ENCODE measurements around the gene TMC3.
"Not testable (repeated sequence)": the region's sequence is repeated elsewhere in the genome, so short reads cannot be mapped to it uniquely, and the experiment has no call there.

TMC3 gene

GRCh38 chr15:81373775-81374395 lies at the start of gene TMC3:
Gene TMC3, minus strand, starts transcription at chr15:81374213. Its CDS starts 136 bp downstream, at chr15:81374077.
- H3K27ac Mint-ChIP-seq, result peak within 1 kb of the TSS; percentile 34 to 67

DNA sequence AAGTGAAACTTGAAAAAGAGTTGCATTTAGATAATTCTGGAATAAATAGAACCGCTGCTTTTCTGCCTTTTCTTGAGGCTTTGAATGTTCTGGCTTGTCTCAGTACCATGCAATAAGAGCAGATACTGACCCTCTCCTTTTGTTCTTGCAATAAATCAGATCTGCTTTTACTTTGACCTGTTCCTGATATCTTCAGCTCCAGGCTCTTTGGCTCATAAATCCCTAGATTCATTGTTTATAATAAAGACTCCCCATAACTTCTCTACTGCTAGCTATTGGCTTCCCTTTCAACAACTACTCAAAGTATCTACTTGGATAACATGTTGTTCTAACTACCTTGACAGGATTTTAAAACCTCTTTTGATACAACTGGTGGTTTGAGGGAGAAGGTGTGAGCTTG lies 47.4 kb upstream of the TMC3 start:
- H3K4me1 Mint-ChIP-seq, result no peaks in the 10 kb centered on the region
- ATAC-seq (no peak), DNase-seq (no peak)
- H3K27me3 Mint-ChIP-seq, result no peaks in the 10 kb centered on the region
- H3K4me3 Mint-ChIP-seq, result no peak overlapping the region
- no peaks in the 10 kb centered on the region for H3K9me3 Mint-ChIP-seq
- H3K27ac Mint-ChIP-seq, result no peak overlapping the region

More at GRCh38 chr15:81373775-81374395, at the start of gene TMC3:
- no peak for DNase-seq
- no peak for ATAC-seq
- no peaks in the 10 kb centered on the region for H3K4me1 Mint-ChIP-seq
- no peaks in the 10 kb centered on the region for H3K27me3 Mint-ChIP-seq
- no peak within 1 kb of the TSS for H3K4me3 Mint-ChIP-seq
- no peaks in the 10 kb centered on the region for H3K9me3 Mint-ChIP-seq

GRCh38 chr15:81419332-81419943 lies 45.4 kb upstream of the TMC3 start:
- Mint-ChIP-seq H3K27me3 (no peaks in the 10 kb centered on the region), H3K4me3 (no peak overlapping the region), H3K4me1 (peaks cover 6% of the 10 kb centered on the region), H3K9me3 (no peaks in the 10 kb centered on the region), H3K27ac (no peak overlapping the region)
- ATAC-seq (no peak), DNase-seq (no peak)

GRCh38 chr15:81418891-81419290 lies 44.9 kb upstream of the TMC3 start:
- Mint-ChIP-seq H3K9me3 (no peaks in the 10 kb centered on the region), H3K27me3 (no peaks in the 10 kb centered on the region), H3K27ac (no peak overlapping the region), H3K4me1 (peaks cover 10% of the 10 kb centered on the region), H3K4me3 (no peak overlapping the region)
- DNase-seq (no peak), ATAC-seq (no peak)

GRCh38 chr15:81418444-81418843 lies 44.4 kb upstream of the TMC3 start:
- no peak for ATAC-seq
- H3K4me3 Mint-ChIP-seq, result no peak overlapping the region
- H3K4me1 Mint-ChIP-seq, result peaks cover 10% of the 10 kb centered on the region

DNA sequence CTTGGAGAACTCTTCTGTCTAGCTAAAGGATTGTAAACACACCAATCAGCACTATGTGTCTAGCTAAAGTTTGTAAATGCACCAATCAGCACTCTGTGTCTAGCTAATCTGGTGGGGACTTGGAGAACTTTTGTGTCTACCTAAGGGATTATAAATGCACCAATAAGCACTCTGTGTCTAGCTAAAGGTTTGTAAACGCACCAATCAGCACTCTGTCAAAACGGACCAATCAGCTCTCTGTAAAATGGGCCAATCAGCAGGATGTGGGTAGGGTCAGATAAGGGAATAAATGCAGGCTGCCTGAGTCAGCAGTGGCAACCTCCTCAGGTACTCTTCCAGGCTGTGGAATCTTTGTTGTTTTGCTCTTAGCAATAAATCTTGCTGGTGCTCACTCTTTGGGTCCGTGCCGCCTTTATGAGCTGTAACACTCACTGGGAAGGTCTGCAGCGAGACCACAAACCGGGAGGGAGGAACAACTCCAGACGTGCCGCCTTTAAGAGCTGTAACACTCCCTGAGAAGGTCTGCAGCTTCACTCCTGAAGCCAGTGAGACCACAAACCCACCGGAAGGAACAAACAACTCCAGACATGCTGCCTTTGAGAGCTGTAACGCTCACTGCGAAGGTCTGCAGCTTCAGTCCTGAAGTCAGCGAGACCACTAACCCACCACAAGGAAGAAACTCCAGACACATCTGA lies 40.4 kb upstream of the TMC3 start:
- ATAC-seq, H3K9me3 Mint-ChIP-seq, H3K27ac Mint-ChIP-seq, H3K27me3 Mint-ChIP-seq, DNase-seq: not testable (repeated sequence)
- Mint-ChIP-seq H3K4me3 (peak overlapping the region in 1 of 2 donors; percentile 54), H3K4me1 (peaks cover 10% of the 10 kb centered on the region)

More at GRCh38 chr15:81418444-81418843, 44.4 kb upstream of the TMC3 start:
- Mint-ChIP-seq H3K9me3 (no peaks in the 10 kb centered on the region), H3K27ac (no peak overlapping the region), H3K27me3 (no peaks in the 10 kb centered on the region)
- no peak for DNase-seq

DNA sequence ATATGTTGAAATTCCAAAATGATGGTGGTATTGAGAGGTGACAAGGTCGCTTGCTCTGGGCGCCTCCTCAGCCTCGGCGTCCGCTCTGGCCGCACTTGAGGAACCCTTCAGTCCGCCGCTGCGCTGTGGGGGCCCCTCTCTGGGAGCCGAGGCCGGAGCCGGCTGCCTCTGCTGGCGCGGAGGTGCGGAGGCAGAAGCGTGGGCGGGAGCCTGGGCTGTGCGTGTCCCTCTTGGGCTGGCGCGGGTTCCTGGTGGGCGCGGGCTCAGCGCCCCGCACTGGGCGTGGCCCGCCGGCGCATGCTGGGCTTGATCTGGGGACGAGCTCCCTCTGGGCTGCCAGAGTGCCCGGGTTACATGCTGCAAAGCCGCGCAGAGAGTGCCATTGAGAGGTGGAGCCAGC lies 39.8 kb upstream of the TMC3 start:
- DNase-seq (no peak), ATAC-seq (peak; percentile 28)
- peaks cover 10% of the 10 kb centered on the region for H3K4me1 Mint-ChIP-seq
- H3K27ac Mint-ChIP-seq, result peak overlapping the region in 1 of 2 donors; percentile 11
- H3K9me3 Mint-ChIP-seq, result no peaks in the 10 kb centered on the region
- no peaks in the 10 kb centered on the region for H3K27me3 Mint-ChIP-seq
- no peak overlapping the region for H3K4me3 Mint-ChIP-seq

GRCh38 chr15:81411969-81412633 lies 38.1 kb upstream of the TMC3 start:
- H3K4me3 Mint-ChIP-seq, result no peak overlapping the region
- H3K27me3 Mint-ChIP-seq, result peaks cover 11% of the 10 kb centered on the region
- DNase-seq (no peak), ATAC-seq (no peak)
- H3K4me1 Mint-ChIP-seq, result peaks cover 10% of the 10 kb centered on the region
- H3K27ac Mint-ChIP-seq, result no peak overlapping the region
- H3K9me3 Mint-ChIP-seq, result no peaks in the 10 kb centered on the region

DNA sequence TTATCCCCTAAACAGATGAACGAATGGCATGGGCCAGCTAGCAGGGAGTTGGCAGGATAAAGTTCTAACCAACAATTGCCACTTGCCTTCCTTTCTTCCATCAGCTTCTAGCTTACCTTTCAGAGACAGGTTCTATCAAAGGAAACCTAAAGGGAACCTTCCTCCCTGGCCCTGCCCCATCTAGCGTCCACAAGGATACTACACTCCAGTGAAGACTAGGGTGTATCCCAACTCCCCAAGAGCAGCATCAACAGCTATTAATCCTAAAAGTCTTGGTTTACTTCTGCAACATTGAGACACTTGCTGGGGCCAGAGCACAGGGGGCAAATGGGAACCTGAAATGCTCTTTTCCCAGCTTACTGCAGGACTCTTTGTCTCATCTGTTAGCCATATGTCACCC lies 37.0 kb upstream of the TMC3 start:
- ATAC-seq, result no peak
- no peak overlapping the region for H3K27ac Mint-ChIP-seq
- no peak overlapping the region for H3K4me3 Mint-ChIP-seq
- H3K27me3 Mint-ChIP-seq, result peaks cover 11% of the 10 kb centered on the region
- H3K4me1 Mint-ChIP-seq, result peaks cover 10% of the 10 kb centered on the region
- DNase-seq, result no peak
- H3K9me3 Mint-ChIP-seq, result no peaks in the 10 kb centered on the region

DNA sequence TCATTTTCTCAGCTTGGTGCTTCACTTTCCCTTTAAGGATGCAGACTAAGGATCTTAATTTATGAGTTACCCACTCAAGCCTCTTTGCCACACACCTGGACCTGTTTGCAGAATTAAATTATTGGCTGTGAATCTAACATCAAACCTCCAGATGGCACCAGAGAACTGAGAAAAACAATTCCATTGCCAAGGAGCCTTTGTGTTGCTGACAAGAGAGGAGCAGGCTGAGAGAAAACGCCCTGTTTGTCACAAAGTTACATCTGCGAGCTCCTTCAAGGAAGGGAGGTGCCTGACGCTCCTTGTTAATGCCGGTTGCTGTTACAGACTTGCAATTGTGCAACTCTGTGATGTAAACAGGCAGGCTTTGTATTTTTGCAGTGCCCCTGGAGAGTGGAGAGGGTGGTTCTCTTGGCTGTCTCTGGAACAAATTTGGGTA lies 36.3 kb upstream of the TMC3 start:
- DNase-seq, result peak; percentile 15 to 31
- Mint-ChIP-seq H3K9me3 (no peaks in the 10 kb centered on the region), H3K4me3 (no peak overlapping the region), H3K4me1 (peaks cover 10% of the 10 kb centered on the region), H3K27me3 (peaks cover 11% of the 10 kb centered on the region), H3K27ac (no peak overlapping the region)
- ATAC-seq, result peak; percentile 49

DNA sequence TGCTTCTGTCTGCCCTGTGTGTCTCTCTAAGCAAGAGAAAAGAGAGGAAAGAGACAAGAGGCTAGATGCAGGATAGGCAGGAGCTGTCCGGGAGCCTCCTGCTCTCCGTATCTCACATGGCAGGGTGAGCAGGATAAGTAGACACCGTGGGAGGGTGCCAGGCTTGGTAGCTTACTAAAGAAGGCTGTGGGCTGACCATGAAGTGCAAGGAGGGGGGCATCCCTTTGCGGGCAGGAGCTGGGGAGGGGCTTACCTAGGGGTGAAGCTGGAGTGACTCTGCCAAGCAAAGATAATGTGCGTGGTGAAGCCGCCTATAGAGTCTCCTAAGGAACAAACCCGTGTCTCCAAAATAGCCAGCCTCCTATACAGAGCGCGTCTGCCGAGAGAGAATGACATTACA lies 33.7 kb upstream of the TMC3 start:
- Mint-ChIP-seq H3K27ac (peak overlapping the region in 1 of 2 donors; percentile 76), H3K27me3 (peaks cover 11% of the 10 kb centered on the region), H3K9me3 (no peaks in the 10 kb centered on the region), H3K4me1 (no peaks in the 10 kb centered on the region), H3K4me3 (no peak overlapping the region)
- DNase-seq (no peak), ATAC-seq (no peak)

DNA sequence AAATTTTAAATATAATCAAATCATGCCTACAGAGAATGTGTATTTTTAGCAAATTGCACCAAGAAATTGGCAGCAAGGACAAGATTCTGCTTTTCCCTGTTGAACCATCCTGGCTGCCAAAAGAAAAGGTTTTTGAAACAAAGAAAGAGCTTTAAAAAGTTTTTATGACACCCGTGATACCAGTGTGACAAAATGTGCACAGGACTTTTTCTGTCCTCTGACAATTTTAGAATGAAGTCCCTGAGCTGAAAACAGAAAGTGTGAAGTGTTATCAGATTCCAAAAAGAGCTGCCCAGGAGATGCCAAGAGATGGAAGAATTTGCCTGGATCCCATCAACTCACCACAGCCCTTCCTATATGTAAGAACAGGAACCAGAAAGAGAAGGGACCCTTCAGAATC lies 33.2 kb upstream of the TMC3 start:
- Mint-ChIP-seq H3K4me1 (no peaks in the 10 kb centered on the region), H3K27ac (no peak overlapping the region), H3K9me3 (no peaks in the 10 kb centered on the region), H3K27me3 (peaks cover 11% of the 10 kb centered on the region), H3K4me3 (no peak overlapping the region)
- DNase-seq, result no peak
- ATAC-seq, result no peak

DNA sequence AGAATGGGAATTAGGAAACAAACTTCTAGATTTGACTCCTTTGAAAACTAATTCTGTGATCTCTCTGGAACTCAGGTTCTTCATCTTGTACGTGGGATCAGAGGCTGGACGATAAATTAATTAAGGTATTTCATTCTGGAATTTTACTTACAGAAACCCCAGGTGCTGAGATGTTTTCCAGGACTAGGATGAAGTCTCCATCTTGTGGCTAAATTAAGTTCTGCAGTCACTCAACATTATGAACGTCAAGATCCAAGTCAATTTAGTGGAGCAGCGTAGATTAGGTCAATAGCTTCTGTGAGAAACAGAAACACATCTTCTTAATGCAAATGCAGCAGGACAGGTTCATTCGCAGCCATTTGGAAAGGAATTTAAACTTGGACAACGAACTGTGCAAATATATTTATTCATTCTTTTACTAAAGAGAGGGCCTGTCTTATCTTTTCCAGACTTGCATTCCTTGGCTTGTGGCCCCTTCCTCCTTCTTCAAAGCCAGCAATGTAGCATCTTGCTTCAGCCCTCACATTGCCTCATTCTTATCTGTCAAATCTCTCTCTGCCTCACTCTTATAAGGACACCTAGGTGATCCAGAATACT lies 26.7 kb upstream of the TMC3 start:
- DNase-seq (no peak), ATAC-seq (no peak)
- no peaks in the 10 kb centered on the region for H3K4me1 Mint-ChIP-seq
- H3K27ac Mint-ChIP-seq, result no peak overlapping the region
- H3K4me3 Mint-ChIP-seq, result no peak overlapping the region
- H3K9me3 Mint-ChIP-seq, result no peaks in the 10 kb centered on the region
- no peaks in the 10 kb centered on the region for H3K27me3 Mint-ChIP-seq

GRCh38 chr15:81398910-81399551 lies 25.0 kb upstream of the TMC3 start:
- Mint-ChIP-seq H3K9me3 (no peaks in the 10 kb centered on the region), H3K4me1 (no peaks in the 10 kb centered on the region), H3K4me3 (no peak overlapping the region), H3K27ac (no peak overlapping the region), H3K27me3 (no peaks in the 10 kb centered on the region)
- no peak for ATAC-seq
- no peak for DNase-seq

DNA sequence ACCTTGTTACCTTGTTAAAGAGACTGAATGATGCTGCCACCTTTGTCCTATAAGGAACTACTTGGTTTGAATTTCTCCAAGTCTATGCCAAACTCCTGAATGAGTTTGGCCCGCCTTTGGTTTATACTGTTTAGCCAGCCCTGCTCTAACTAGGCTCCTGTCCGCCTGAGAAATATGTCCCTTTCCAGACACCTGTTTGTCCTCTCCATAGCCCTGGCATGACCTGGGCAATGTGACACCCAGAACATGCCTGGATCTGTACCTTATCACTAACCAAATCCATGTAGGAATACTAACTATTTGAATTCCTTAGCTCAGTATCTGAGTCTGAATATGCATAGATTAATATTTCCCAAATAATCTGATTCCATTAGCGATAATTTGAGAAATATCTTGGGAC lies 24.4 kb upstream of the TMC3 start:
- H3K27me3 Mint-ChIP-seq, result no peaks in the 10 kb centered on the region

More for the DNA sequence above, 24.4 kb upstream of the TMC3 start:
- no peaks in the 10 kb centered on the region for H3K9me3 Mint-ChIP-seq
- DNase-seq (no peak), ATAC-seq (no peak)
- no peaks in the 10 kb centered on the region for H3K4me1 Mint-ChIP-seq
- no peak overlapping the region for H3K4me3 Mint-ChIP-seq
- H3K27ac Mint-ChIP-seq, result no peak overlapping the region
